GM06990 (cell line): ENCODE results near the gene NECTIN1.

Experiments used
- DNase-seq: peaks from one replicate; pipeline ENCODE4 v3.0.0-alpha.2; 2011; ENCODE audit not compliant: insufficient read length; ENCODE audit errors: extremely low read depth
- H3K27me3 ChIP-seq: replicated peaks from 2 replicates; pipeline ENCODE4 v1.6.0; 2011; ENCODE audit warnings: low read length; ENCODE audit not compliant: control insufficient read depth, insufficient read depth
- H3K36me3 ChIP-seq: 2 replicates; pipeline ENCODE4 v1.5.1; 2011; ENCODE audit warnings: low read length; ENCODE audit not compliant: control insufficient read depth, insufficient read depth
- H3K4me3 ChIP-seq: replicated peaks from 2 replicates; pipeline ENCODE4 v1.5.1; 2011; ENCODE audit warnings: low read depth, mild to moderate bottlenecking, control low read depth, low read length
- CTCF ChIP-seq: IDR thresholded peaks from 2 replicates; pipeline ENCODE4 v1.5.1; 2011; ENCODE audit warnings: low read length, control low read depth, mild to moderate bottlenecking, inconsistent platforms; ENCODE audit not compliant: insufficient read depth, poor library complexity, severe bottlenecking

NECTIN1 gene

GRCh38 chr11:119673052-119673758 is 55.8 kb downstream of the NECTIN1 start:
- DNase-seq: no peak
- Histone ChIP-seq H3K36me3 (no peaks in the 10 kb centered on the region), H3K27me3 (no peaks in the 10 kb centered on the region), H3K4me3 (no peak overlapping the region)
- TF ChIP-seq CTCF: no peak

GRCh38 chr11:119672597-119672996 is 56.4 kb downstream of the NECTIN1 start:
- no peak overlapping the region for H3K4me3 ChIP-seq
- H3K27me3 ChIP-seq: no peaks in the 10 kb centered on the region
- H3K36me3 ChIP-seq: no peaks in the 10 kb centered on the region
- no peak for DNase-seq
- TF ChIP-seq CTCF: no peak

- no peak for DNase-seq
- H3K4me3 ChIP-seq: no peak overlapping the region
- no peaks in the 10 kb centered on the region for H3K27me3 ChIP-seq
- TF ChIP-seq CTCF: no peak
- no peaks in the 10 kb centered on the region for H3K36me3 ChIP-seq
These were observed 57.4 kb downstream of the NECTIN1 start for GRCh38 chr11:119671561-119672015.

GRCh38 chr11:119671051-119671450 is 57.9 kb downstream of the NECTIN1 start:
- H3K36me3 ChIP-seq: no peaks in the 10 kb centered on the region
- no peak for TF ChIP-seq CTCF
- no peak overlapping the region for H3K4me3 ChIP-seq
- DNase-seq: no peak
- no peaks in the 10 kb centered on the region for H3K27me3 ChIP-seq

GRCh38 chr11:119669487-119669886 is 59.5 kb downstream of the NECTIN1 start:
- no peak for TF ChIP-seq CTCF
- Histone ChIP-seq H3K27me3 (no peaks in the 10 kb centered on the region), H3K4me3 (no peak overlapping the region), H3K36me3 (no peaks in the 10 kb centered on the region)
- no peak for DNase-seq

GRCh38 chr11:119668676-119669075 is 60.3 kb downstream of the NECTIN1 start:
- TF ChIP-seq CTCF: no peak
- Histone ChIP-seq H3K27me3 (no peaks in the 10 kb centered on the region), H3K36me3 (no peaks in the 10 kb centered on the region), H3K4me3 (no peak overlapping the region)
- DNase-seq: no peak
